BLaER1 treated with 17β-estradiol and CSF1 and Interleukin-3, amounts not matched to agents 10 nM and 100 nM (cell line): ENCODE results near the gene AEN.

Source experiments
- H3K27ac ChIP-seq, 11 experiments: shearing (Covaris generic); formaldehyde crosslinking; 2 replicates each; pipeline ENCODE4 v1.8.1; 2022
- H3K27me3 ChIP-seq, 11 experiments: shearing (Covaris generic); formaldehyde crosslinking; 2 replicates each; pipeline ENCODE4 v1.8.1; 2022
- H3K36me3 ChIP-seq, 11 experiments: shearing (Covaris generic); formaldehyde crosslinking; 2 replicates each; pipeline ENCODE4 v1.8.1; 2022
- H3K4me1 ChIP-seq, 10 experiments: shearing (Covaris generic); formaldehyde crosslinking; 2 replicates each; pipeline ENCODE4 v1.8.1; 2022
- H3K4me2 ChIP-seq, 11 experiments: shearing (Covaris generic); formaldehyde crosslinking; 2 replicates each; pipeline ENCODE4 v1.8.1; 2022
- H3K4me3 ChIP-seq, 10 experiments: shearing (Covaris generic); formaldehyde crosslinking; 2 replicates each; pipeline ENCODE4 v1.8.1; 2022
- H3K9ac ChIP-seq, 11 experiments: shearing (Covaris generic); formaldehyde crosslinking; 2 replicates each; pipeline ENCODE4 v1.8.1; 2022
- H3K9me3 ChIP-seq, 11 experiments: shearing (Covaris generic); formaldehyde crosslinking; replicated peaks in 1 of 11; 2 replicates each; pipeline ENCODE4 v1.8.1; 2022
- H4K20me1 ChIP-seq, 11 experiments: shearing (Covaris generic); formaldehyde crosslinking; 2 replicates each; pipeline ENCODE4 v1.8.1; 2022
- Cebpa-rat ChIP-seq, 11 experiments: shearing (Covaris generic); IDR thresholded peaks; 2 replicates each; pipeline ENCODE4 v1.8.1; 2022

The AEN gene, protein sequence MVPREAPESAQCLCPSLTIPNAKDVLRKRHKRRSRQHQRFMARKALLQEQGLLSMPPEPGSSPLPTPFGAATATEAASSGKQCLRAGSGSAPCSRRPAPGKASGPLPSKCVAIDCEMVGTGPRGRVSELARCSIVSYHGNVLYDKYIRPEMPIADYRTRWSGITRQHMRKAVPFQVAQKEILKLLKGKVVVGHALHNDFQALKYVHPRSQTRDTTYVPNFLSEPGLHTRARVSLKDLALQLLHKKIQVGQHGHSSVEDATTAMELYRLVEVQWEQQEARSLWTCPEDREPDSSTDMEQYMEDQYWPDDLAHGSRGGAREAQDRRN

DNA sequence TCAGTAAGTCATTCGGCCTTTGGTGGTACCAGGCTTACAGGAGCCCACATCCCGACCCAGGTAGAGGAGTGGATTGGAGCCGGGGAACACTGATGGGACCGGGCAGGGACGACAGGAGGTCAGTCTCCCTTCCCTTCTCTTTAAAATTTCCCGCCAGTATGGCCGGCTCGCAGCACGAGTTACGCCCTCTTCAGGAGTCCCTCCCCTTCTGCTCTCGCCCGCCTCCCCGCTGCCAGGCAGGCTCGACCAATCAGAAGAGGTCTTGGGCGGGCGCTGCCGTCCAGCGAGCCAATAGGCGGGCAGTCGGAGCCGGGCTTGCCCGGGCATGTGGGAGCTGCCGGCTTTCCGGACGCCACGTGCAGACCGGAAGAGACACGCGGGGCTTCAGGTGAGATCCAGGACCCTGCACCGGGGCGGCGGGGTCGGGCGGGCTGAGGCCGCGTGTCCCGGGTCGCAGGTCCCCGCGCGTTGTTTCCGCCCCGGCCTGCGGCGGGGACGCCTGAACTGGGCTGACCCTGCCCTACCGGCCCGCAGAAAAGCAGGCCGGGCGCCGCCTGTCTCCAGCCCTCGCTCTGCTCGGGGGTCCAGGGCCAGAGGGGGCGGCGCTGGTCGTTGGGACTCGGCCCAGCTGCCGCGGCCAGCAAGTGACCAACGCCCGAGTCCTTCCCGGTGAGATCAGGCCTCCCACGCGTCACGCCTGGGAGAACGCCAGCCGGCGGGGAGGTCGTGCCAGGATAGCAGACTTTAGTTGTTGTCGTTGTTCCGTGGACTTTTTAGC is at the start of gene AEN:
Gene AEN, plus strand, starts transcription at position 346 of the 778 bp plus-strand sequence. CDS start 4,870 bp downstream, outside the sequence.
- Histone ChIP-seq H3K4me3 (peak within 1 kb of the TSS; percentile 76 to 99 (median 93)), H3K4me1 (peaks cover 36 to 44% (median 38%) of the 10 kb centered on the region in 10 experiments), H3K4me2 (peak within 1 kb of the TSS; percentile 87 to 99 (median 92))

DNA sequence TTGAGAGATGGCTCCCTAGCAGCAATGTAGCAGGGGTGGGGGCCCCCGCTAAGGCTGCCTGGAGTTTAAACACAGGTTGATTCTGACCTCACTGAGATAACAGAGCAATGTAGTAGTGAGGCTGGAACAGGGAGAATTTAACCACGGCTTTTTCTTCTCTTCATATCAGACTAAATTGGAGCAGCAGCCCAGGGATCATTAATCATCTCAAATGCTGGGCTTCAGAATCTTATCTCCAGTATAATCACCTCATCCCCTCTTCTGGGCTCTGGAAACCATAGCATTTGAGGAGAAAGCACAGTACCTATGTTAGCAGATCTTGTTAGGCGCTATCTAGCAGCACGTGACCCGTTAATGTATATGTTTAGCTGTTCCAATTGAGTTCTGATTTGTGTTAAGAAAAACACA is 49.3 kb upstream of the AEN start:
- Histone ChIP-seq H3K4me2 (no peak overlapping the region), H4K20me1 (no peaks in the 10 kb centered on the region), H3K27ac (no peak overlapping the region), H3K9me3 (no peaks in the 10 kb centered on the region), H3K4me1 (no peaks in the 10 kb centered on the region; a peak in 2 of 20 replicates), H3K9ac (no peak overlapping the region), H3K4me3 (no peak overlapping the region), H3K36me3 (no peaks in the 10 kb centered on the region), H3K27me3 (no peaks in the 10 kb centered on the region)
- TF ChIP-seq Cebpa-rat (IDR thresholded peaks at IDR 0.05), result no peak

More for the DNA sequence above, at the start of gene AEN:
- Histone ChIP-seq H3K9me3 (no peaks in the 10 kb centered on the region), H3K27me3 (no peaks in the 10 kb centered on the region), H3K9ac (peak within 1 kb of the TSS; percentile 89 to 100 (median 95)), H3K36me3 (peaks cover 1 to 27% (median 21%) of the 10 kb centered on the region in 11 experiments), H3K27ac (peak within 1 kb of the TSS; percentile 74 to 100 (median 97)), H4K20me1 (peaks cover 18 to 46% (median 43%) of the 10 kb centered on the region in 11 experiments; a peak in 21 of 22 replicates)
- no peak for TF ChIP-seq Cebpa-rat (IDR thresholded peaks at IDR 0.05)

DNA sequence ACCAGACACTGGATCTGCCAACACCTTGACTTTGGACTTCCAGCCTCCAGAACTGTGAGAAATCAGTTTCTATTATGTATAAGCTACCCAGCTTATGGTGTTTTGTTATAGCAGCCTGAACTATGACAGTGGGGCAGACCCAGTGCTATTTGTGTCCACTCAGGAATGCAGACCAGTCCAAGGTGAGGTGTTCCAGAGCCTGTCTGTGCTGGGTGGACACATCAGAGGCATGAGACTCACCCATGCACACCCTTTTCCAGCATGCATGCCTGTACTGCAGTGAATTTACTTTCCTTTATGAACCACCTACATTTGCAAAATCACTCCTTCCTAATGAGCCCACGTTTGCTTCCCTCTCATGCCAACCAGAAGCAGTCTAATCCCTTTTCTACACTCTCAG is 47.1 kb upstream of the AEN start:
- Histone ChIP-seq H3K27ac (no peak overlapping the region), H3K27me3 (no peaks in the 10 kb centered on the region), H3K4me2 (no peak overlapping the region), H3K9me3 (no peaks in the 10 kb centered on the region), H3K36me3 (no peaks in the 10 kb centered on the region), H3K9ac (no peak overlapping the region), H4K20me1 (no peaks in the 10 kb centered on the region), H3K4me1 (no peaks in the 10 kb centered on the region; a peak in 2 of 20 replicates), H3K4me3 (no peak overlapping the region)
- TF ChIP-seq Cebpa-rat (IDR thresholded peaks at IDR 0.05), result no peak

DNA sequence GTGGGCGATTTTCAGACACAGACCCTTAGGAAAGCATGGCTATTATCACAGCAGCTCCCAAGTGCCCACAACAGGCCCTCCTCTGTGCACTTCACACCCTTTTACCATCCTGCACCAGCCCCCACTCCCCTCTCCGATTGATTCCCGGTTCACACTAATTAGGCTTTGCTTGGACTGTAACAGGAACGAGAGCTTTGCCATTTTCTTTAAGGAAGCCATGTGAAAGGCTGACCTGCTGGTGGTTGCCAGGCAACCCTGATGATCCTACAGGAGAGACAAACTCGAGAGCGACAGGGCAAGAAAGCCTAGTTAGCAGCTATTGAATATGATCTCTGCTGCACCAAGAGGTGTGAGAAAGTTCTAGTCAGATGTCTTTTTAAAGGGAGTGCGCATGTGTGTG is 46.5 kb upstream of the AEN start:
- H3K4me2 ChIP-seq, result no peak overlapping the region
- no peaks in the 10 kb centered on the region for H3K9me3 ChIP-seq
- H3K4me3 ChIP-seq, result no peak overlapping the region
- H3K9ac ChIP-seq, result no peak overlapping the region
- H3K36me3 ChIP-seq, result no peaks in the 10 kb centered on the region
- no peak overlapping the region for H3K27ac ChIP-seq
- TF ChIP-seq Cebpa-rat (IDR thresholded peaks at IDR 0.05), result no peak
- no peaks in the 10 kb centered on the region; a peak in 2 of 20 replicates for H3K4me1 ChIP-seq
- H3K27me3 ChIP-seq, result no peaks in the 10 kb centered on the region
- H4K20me1 ChIP-seq, result no peaks in the 10 kb centered on the region

DNA sequence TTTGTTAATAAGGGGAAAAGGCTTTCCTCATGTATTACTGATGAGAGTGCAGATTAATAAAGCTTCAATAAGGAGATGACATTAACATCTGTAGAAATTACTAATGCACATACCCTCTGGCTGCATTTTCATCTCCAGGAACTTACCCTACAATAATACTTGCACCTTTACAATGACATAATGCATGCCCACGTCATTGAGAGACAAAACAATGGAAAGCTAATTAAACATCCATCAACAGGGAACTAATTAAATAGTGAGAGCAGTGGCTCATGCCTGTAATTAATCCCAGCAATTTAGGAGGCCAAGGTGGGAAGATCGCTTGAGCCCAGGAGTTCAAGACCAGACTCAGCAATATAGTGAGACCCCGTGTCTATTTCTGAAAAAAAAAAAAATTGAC is 41.8 kb upstream of the AEN start:
- no peak for TF ChIP-seq Cebpa-rat (IDR thresholded peaks at IDR 0.05)
- no peaks in the 10 kb centered on the region for H3K4me1 ChIP-seq

DNA sequence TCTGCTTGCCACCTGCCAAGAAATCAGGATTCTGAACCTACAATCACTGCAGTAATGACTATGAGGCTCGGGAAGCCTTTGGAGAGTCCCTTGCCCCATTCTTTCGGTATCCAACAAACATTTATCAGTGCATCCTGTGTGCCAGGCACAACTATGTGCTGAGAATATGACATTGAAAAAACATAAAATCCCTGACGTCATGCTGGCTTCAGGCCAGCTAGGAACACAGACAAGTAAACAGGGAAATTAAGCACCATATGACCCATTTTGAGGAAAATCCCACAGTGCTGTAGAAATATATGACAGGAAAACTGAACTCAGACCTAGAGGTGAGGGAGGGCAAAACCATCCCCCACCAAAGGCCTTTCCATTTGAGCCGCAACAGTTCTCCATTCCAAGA is 40.6 kb upstream of the AEN start:
- H3K9me3 ChIP-seq, result peaks cover 0 to 5% (median 0%) of the 10 kb centered on the region in 11 experiments; a peak in 2 of 22 replicates
- no peak overlapping the region for H3K9ac ChIP-seq
- H3K27ac ChIP-seq, result no peak overlapping the region
- H3K4me1 ChIP-seq, result no peaks in the 10 kb centered on the region
- H3K27me3 ChIP-seq, result no peaks in the 10 kb centered on the region
- no peak for TF ChIP-seq Cebpa-rat (IDR thresholded peaks at IDR 0.05)
- H3K4me3 ChIP-seq, result no peak overlapping the region
- no peaks in the 10 kb centered on the region for H3K36me3 ChIP-seq
- no peaks in the 10 kb centered on the region for H4K20me1 ChIP-seq
- no peak overlapping the region for H3K4me2 ChIP-seq

More for the DNA sequence above, 41.8 kb upstream of the AEN start:
- Histone ChIP-seq H4K20me1 (no peaks in the 10 kb centered on the region), H3K4me3 (no peak overlapping the region), H3K36me3 (no peaks in the 10 kb centered on the region), H3K27ac (no peak overlapping the region), H3K27me3 (no peaks in the 10 kb centered on the region), H3K9ac (no peak overlapping the region), H3K4me2 (no peak overlapping the region), H3K9me3 (peaks cover 0 to 5% (median 0%) of the 10 kb centered on the region in 11 experiments; a peak in 2 of 22 replicates)

DNA sequence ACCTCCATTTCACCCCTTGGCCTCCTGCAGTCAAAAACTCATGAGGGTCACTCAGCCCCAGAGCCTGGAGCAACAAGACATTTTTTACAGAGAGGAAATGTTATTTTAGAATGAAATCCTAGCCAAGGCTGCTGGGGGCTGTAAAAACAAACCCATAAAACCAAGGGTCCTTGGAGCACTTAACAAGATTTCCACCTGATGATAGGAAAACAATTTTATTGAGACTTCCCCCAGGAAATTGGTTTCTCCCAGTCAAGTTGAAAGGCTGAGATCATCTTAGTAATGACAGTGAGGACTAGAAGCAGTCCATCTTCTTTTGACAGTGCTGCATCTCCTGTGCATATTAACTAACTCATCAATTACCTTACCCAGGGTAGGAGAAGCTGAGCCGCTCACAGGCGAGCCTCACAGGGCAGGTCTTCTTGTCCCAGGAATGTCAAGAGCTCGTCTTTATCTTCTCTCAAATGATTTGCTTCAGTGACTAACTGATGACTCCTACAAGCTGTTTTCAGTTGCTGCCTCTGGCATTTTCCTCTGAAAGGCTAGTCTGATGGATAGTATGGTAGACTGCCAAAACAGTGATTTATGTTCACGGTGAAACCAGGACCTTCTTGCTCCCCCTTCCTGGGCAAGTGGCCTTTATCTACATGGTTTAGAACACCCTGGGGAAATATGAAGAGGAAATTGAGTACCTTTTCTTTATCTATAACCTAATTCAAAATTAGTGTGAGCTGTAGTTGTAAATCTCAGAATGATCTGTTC is 34.6 kb upstream of the AEN start:
- no peak for TF ChIP-seq Cebpa-rat (IDR thresholded peaks at IDR 0.05)
- no peak overlapping the region for H3K4me3 ChIP-seq

DNA sequence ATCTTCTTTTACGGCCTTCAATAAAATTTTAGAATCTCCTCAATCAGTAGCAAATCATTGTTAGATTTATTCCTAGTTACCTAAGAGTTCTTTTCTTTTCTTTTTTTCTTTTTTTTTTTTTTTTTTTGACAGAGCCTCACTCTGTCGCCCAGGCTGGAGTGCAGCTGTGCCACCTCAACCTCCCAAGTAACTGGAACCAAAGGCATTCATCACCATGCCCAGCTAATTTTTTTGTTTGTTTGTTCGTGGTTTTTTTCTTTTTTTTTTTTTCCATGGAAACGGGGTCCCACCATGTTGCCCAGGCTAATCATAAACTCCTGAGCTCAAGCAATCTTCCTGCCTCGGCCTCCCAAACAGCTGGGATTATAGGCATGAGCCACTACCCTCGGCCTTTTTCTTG is 30.4 kb upstream of the AEN start:
- Histone ChIP-seq H3K27me3 (no peaks in the 10 kb centered on the region), H3K4me2 (no peak overlapping the region)

More for the DNA sequence above, 34.6 kb upstream of the AEN start:
- no peaks in the 10 kb centered on the region for H4K20me1 ChIP-seq
- H3K9me3 ChIP-seq, result peaks cover 0 to 5% (median 0%) of the 10 kb centered on the region in 11 experiments; a peak in 2 of 22 replicates
- H3K9ac ChIP-seq, result no peak overlapping the region
- H3K27ac ChIP-seq, result no peak overlapping the region
- no peaks in the 10 kb centered on the region for H3K4me1 ChIP-seq
- H3K27me3 ChIP-seq, result no peaks in the 10 kb centered on the region
- no peaks in the 10 kb centered on the region for H3K36me3 ChIP-seq
- no peak overlapping the region for H3K4me2 ChIP-seq

DNA sequence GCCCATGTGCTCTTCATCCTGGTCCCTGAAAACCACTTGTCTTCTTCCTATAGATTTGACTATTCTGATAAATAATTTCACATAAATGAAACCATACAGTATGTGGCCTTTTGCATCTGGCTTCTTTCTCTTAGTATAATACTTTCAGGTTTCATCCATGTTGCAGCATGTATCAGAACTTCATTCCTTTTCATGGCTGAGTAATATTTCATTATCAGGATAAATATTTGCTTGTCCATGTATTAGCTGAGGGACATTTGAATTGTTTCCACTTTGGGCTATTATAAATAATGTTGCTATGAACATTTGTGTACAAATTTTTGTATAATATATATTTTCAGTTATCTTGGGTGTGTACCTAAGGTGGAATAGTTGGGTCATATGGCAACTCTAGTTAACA is 29.8 kb upstream of the AEN start:
- no peaks in the 10 kb centered on the region for H3K27me3 ChIP-seq
- no peaks in the 10 kb centered on the region for H3K9me3 ChIP-seq
- H3K4me2 ChIP-seq, result no peak overlapping the region
- no peak for TF ChIP-seq Cebpa-rat (IDR thresholded peaks at IDR 0.05)
- no peaks in the 10 kb centered on the region for H3K4me1 ChIP-seq
- H3K36me3 ChIP-seq, result no peaks in the 10 kb centered on the region
- H3K27ac ChIP-seq, result no peak overlapping the region
- no peaks in the 10 kb centered on the region for H4K20me1 ChIP-seq
- H3K4me3 ChIP-seq, result no peak overlapping the region
- no peak overlapping the region for H3K9ac ChIP-seq

More for the DNA sequence above, 30.4 kb upstream of the AEN start:
- Histone ChIP-seq H3K4me3 (no peak overlapping the region), H4K20me1 (no peaks in the 10 kb centered on the region), H3K27ac (no peak overlapping the region), H3K4me1 (no peaks in the 10 kb centered on the region), H3K9me3 (no peaks in the 10 kb centered on the region), H3K9ac (no peak overlapping the region), H3K36me3 (no peaks in the 10 kb centered on the region)
- no peak for TF ChIP-seq Cebpa-rat (IDR thresholded peaks at IDR 0.05)
